GM12865 (cell line): ENCODE data around the gene MYPN.
A peak's percentile ranks its signal among the peaks of the same experiment; 100 is the strongest.

ENCODE experiments used
- DNase-seq: peaks from one replicate; pipeline ENCODE4 v3.0.0; 2010; ENCODE audit warnings: low read depth
- H3K4me3 ChIP-seq: 2 replicates; pipeline ENCODE4 v1.5.1; 2011; ENCODE audit warnings: mild to moderate bottlenecking, low read depth, low read length, control low read depth
- TF ChIP-seq, protein P1 (sequence below): IDR thresholded peaks from 2 replicates; pipeline ENCODE4 v1.5.1; 2011; ENCODE audit warnings: low read length, control low read depth, low read depth, inconsistent platforms; ENCODE audit not compliant: insufficient read depth; ENCODE audit errors: missing control alignments

The MYPN gene

DNA sequence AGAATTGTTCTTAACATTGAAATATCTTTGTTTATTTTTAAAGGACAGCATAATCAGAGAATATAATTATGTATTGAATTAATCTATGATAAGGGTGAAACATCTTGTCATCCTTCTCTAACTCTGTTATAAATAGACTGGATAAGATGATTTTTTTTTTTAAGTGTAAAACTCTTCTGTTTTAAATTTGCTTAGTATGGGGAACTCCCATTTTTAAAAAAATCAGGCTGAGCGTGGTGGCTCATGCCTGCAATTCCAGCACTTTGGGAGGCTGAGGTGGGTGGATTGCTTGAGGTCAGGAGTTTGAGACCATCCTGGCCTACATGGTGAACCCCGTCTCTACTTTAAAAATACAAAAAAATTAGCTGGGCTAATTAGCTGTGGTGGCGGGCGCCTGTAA lies 24.8 kb upstream of the MYPN start:
- TF ChIP-seq, protein P1, sequence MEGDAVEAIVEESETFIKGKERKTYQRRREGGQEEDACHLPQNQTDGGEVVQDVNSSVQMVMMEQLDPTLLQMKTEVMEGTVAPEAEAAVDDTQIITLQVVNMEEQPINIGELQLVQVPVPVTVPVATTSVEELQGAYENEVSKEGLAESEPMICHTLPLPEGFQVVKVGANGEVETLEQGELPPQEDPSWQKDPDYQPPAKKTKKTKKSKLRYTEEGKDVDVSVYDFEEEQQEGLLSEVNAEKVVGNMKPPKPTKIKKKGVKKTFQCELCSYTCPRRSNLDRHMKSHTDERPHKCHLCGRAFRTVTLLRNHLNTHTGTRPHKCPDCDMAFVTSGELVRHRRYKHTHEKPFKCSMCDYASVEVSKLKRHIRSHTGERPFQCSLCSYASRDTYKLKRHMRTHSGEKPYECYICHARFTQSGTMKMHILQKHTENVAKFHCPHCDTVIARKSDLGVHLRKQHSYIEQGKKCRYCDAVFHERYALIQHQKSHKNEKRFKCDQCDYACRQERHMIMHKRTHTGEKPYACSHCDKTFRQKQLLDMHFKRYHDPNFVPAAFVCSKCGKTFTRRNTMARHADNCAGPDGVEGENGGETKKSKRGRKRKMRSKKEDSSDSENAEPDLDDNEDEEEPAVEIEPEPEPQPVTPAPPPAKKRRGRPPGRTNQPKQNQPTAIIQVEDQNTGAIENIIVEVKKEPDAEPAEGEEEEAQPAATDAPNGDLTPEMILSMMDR = no peak
- H3K4me3 ChIP-seq = no peak overlapping the region

DNA sequence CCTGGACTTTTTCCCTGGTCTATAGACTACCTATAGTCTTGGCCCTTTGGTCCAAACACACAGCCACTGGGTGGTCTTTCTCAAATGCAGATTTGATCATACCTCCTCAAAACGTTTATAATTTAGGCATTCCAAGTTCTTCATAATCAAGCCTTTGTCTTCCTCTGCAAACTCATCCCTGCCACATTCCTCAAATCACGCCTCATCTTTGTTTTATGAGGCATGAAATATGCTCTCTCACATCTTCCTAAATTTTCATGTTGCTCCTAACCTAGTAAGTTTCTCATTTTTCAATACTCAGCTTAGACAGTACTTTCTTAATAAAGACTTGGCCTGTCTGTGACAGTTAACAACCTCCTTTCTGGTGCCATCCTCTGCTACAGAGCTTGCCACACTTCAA lies 23.3 kb upstream of the MYPN start:
- no peak overlapping the region for H3K4me3 ChIP-seq
- DNase-seq = no peak
- TF ChIP-seq, protein P1 = no peak

More for the DNA sequence above, 24.8 kb upstream of the MYPN start:
- no peak for DNase-seq

DNA sequence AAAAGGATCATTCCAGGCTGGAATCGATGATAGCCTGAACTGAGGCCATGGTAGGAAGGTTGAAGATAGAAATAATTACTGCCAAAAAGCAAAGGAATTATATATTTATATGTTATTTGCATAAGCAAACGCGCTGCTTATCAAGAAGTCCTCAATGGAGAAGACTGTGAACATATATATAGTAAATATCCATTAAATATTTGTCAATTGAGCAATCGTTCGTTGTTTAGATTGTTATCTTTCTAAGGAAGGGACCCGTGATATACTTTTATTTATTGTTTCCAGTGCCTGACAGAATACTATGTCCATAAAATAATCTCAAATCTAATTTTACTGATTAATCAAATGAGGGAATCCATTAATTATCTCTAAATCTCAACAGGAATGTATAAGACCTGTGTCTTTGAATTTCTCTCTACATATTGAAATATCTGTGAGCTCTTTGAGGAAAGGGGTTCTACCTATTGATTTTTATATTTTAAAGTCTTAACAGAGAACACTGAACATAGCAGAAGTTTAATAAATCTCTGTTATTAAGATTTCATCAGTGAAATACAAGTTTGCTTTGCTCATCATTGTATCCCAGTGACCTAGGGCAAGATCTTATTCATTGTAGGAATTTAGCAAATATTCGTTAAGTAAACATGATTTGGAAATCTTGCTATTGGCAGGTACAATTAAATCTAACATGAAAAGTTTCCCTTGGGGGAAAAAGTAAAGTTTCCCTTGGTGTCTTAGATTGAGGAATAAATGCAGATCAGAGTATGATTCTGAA lies 22.2 kb upstream of the MYPN start:
- no peak for DNase-seq
- no peak overlapping the region for H3K4me3 ChIP-seq
- TF ChIP-seq, protein P1 = no peak

DNA sequence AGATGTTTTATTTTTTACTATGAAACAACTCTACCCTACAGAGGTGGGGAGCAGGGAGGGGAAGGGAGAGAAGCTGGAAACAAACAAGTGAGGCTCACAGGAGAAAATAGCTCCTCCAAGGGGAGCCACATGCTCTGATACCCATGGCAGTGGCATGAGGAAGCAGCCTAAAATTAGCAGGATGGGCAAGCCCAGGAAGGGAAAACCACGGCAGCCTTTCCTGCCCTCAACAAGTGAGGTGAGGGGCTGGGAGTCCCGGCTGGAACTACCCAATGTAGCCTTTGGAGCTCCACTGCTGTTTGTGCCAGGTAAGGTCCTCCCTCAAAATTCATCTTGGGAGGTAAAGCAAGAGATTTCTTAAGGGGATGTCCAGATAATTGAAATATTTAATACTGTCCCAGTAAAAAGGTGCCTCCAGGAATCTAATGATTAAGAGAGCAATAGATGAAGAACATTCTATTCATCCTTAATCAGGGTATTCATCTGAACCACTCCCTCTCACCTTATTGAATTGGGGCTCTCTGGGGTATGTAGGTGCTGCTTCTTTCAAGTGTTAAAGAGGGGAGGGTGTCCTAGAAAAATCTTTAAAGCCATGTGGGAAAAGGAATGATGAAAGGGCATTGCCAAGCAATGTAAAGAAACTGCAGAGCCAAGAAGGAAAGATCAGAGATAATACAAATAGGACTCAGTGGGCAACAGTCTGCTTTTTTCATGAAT lies 21.4 kb upstream of the MYPN start:
- TF ChIP-seq, protein P1 = no peak
- H3K4me3 ChIP-seq = no peak overlapping the region
- no peak for DNase-seq

DNA sequence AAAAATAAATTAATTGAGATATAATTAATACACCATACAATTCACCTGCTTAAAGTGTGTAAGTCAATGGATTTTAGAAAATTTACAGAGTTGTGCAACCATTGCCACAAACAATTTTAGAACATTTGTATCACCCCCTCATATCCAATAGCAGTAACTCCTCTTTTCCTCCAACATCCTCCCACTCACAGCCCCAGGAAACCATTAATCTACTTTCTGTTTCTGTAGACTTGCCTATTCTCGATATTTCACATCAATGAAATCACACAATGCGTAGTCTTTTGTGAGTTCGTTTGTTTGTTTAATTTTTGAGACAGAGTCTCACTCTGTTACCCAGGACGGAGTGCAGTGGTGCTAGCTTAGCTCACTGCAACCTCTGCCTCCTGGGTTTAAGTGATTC lies 20.5 kb upstream of the MYPN start:
- DNase-seq = peak; percentile 37
- H3K4me3 ChIP-seq = no peak overlapping the region
- TF ChIP-seq, protein P1 = no peak

DNA sequence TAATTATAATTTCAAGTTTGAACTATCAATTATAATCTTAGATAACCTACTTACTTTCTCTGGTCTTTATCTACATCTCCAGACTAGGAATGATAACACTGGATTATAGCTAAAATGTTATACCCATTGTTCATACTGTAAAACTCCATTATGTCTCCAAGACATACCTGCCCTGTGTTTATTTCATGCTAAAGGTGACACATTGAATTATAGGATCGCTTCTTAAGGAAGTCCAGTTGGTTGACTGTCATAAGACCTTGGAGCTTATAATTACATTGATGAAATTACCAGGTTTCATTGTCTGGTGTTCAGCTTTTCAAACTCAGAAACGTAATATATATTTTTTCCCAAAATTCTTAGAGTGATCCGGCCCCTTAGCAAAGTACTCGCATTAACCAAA lies 18.7 kb upstream of the MYPN start:
- TF ChIP-seq, protein P1 = no peak
- H3K4me3 ChIP-seq = no peak overlapping the region
- DNase-seq = no peak

DNA sequence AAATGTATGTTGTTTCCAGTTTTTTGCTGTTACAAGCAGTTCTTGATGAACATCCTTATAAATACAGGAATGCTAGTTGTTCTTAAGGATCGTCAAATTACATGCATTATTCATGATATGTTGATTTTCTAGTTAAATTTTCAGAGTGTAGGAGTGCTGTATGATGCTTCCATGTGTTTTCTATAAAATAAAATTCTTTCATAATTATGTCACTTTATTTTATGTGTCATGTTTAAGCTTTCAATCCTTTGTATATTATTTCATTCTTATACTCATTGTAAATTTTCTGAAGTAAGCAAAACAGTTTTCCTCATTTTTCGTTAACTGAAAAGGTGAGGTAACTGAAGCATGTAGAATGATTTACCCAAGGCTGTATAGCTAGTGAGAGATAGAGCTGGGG lies 16.8 kb upstream of the MYPN start:
- TF ChIP-seq, protein P1 = no peak
- DNase-seq = no peak
- no peak overlapping the region for H3K4me3 ChIP-seq
